HG03378 (cell line): Measurements from ENCODE around the gene GLIS1.

Source experiments
- ATAC-seq: cut with Tn5 transposase; IDR thresholded peaks from one replicate; pipeline ENCODE4 v1.9.1; 2021; ENCODE audit warnings: mild to moderate bottlenecking, moderate library complexity; ENCODE audit not compliant: unreplicated experiment

Gene GLIS1

GRCh38 chr1:53737648-53738204, 1.2 kb downstream of the GLIS1 start:
- no peak for ATAC-seq

DNA sequence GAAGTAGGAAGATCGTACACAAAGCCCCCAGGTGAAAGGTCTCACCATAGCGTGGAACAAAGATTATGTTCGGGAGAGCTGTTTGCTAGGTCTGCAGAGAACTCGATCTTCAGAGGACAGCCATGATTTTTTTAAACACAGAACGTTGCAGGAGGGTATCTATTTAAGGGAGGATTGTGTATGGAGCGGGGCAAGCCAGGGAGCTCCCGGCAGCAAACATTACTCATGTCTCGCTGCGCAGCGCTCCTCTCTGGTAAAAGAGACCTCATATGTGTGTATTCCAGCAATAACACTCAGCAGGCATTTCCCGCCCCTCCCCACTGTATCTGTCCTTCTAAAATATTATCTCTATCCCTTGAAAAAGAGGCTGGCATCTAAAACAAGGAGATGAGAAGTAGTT, 2.7 kb downstream of the GLIS1 start:
- ATAC-seq: no peak

GRCh38 chr1:53735681-53736080, 3.3 kb downstream of the GLIS1 start:
- ATAC-seq: no peak

DNA sequence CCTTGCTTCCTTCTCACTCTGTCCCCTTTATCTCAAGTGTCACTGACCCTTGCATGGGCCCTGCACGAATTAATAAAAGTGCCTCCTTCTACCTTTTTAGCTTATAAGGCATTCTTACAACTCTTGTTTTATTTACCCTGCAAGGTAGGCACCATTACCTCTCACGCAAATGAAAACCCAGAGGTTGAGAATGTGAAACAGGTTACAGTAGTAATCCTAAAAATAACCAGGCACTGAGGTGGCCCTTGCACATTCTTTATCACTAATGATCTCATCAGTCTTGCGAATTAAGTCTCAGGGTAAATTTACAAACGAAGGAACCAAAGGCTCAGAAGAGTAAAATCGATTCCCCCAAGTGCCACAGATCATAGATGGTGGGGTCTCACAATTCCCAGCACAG, 3.7 kb downstream of the GLIS1 start:
- no peak for ATAC-seq

DNA sequence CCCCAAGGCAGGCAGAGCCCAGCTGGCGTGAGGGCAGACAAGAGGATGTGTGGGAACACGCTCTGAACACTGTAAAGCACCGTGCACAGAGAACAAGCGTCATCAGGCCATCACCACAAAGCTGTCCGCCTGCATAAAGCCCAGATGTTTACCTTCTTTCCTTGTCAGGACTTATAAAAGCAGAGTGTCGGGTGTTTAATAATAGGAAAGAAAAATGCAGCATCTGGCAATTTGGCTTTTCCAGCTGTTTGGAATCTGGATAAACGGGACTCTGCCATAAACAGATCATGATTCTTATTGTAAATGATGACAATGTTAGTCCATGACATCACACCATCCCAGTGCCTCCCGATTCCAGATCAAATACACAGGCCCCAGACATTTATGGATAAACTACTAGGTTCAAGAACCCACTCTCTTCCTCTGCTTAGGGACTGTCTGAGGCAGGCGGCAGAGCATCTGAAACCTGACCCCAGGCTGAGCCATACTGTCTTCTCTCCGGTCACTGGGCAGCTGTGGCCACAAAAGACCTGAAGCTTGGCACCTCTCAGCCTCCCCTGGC, 4.2 kb downstream of the GLIS1 start:
- no peak for ATAC-seq

DNA sequence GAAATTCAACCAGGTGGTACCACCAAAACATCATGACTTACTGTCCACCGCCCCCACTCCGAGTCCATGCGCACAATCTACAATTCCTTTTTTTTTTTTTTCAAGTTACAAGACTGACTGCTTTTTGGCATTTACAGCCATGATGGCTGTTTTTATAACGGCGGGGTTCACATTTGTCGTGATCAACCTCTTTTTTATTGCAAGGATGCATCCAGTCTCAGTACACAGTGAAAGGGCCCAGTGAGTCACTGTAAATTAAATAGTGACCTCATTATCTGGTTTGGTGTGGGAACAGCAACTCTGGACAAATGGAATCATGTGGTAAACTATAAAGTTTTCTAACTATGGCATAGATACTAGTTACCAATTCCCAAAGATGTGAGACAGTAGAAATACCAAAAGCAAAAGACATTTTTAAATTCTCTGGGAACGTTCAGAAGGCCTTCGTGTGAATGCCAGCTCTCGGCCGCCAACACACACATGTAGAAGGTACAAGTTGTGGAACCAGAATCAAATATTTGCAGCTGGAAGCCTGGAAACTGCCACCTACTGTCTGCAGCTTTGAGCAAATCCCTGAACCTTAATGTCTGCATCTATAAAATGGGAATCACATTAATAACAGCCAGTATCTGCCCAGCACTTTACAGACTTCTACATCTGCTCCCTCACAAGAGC, 4.9 kb downstream of the GLIS1 start:
- no peak for ATAC-seq

DNA sequence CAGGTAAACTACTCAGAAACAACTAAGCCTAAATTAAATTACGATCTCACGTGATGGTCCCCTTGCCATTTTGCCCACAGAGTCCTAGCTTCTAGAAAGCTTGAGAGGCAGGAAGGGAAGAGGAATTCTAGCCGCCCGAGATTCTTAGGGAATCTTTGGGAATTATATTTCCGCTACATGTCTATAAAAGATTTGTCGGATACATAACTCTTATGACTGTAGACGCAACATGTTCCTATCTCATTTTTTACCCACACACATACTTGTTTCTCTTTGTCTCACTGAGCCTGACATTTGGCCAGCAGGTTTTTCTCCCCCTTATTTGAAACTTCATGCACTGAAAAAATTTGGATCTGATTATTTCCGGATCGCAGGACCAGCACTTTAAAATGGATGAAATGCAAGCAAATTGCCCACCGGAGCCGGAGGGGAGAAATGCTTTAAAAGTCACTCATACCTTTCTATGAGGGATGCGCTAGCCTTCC, 5.5 kb downstream of the GLIS1 start:
- ATAC-seq: no peak

GRCh38 chr1:53732912-53733317, 6.0 kb downstream of the GLIS1 start:
- no peak for ATAC-seq

- ATAC-seq: no peak
Measured at GRCh38 chr1:53732409-53732808, 6.6 kb downstream of the GLIS1 start.

GRCh38 chr1:53731779-53732305, 7.1 kb downstream of the GLIS1 start:
- no peak for ATAC-seq

DNA sequence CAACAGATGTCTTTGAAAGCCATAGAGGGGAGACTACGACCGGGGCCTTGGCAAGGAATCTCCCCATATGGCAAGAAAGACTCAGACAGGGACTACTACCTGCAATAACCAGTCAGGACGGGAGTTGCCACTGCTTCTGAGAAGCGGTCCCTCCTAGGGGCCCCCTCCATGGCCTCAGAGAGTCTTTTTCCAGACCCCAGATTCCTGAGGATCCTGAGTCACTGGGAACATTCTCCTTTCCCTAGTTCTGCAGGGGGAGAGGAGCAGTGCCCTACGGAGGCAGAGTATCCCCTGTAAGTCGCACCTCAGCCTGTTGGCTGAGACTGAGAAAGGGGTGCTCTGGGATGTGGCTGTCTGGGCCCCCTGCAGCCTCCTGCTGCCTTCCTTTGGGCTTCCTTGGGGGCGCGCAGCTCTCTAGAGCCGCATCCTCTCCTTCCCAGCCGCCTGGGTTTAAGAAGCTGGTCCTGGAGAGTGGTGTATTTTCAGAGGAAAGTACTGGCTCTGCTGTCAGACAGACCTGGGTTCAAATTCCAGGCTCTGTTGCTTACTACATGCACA, 7.8 kb downstream of the GLIS1 start:
- no peak for ATAC-seq

DNA sequence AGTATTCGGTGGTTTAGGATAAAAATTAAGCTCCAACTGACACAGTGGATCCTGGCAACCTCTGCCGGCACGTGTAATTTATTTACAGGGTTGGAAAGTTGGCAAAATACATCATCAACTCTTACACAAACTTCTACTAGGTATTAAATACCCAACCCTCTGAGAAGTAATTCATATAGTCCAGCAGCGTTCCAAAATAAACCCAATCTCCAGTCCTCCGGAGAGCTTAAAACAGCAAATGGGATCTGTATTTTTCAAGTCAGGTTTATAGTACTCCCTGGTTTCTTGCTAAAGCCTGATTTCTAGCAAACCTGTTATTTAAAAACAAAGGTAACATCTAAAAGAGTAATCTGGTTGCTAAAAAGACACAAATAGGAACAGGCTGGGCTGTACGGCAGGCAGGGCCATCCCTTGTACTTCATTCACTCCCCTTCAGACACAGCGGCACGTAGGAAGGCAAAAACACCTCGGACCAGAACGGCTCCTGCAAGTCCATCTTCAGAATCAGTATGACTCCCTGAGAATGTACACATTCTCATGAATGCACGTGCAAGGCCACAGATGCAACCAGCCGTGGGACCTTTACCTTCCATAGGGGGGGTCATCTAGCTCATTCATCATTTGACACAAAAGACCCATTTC, 8.6 kb downstream of the GLIS1 start:
- no peak for ATAC-seq

DNA sequence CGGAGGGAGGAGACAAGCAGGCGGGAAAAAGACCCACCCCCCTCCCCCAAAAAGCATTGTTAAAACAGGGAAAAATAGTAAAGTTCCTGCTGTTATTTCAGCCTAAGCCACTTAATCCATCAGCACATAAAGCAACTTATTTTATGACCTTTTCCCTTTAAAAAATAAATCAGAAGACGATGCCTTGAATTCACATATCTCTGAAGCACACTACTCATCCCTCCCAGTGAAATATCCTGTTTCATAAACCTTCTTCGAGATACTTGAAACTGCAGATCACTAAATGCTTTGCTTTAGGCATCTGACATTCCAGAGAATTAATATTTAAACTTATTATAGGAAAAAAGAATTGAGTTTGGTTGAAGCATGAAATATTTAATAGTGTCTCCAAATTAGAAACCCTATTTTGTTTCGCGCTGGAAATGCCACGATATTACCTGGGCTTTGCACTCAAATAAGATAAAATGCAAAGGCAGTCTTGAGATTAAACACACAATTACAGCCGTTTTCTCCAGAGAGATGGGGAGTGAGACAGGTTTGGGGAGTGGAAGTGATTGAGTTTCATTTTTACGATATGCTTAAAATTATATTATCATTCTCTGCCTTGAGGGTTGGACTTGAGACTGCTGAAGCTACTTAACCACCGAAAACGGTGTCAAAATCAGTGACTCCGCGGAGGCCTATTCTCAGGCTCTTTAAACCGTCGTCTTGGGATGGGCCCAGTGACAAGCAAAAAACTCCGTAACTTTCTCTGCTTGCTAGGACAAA, 9.3 kb downstream of the GLIS1 start:
- ATAC-seq: no peak

GRCh38 chr1:53728702-53729455, 10.1 kb downstream of the GLIS1 start:
- no peak for ATAC-seq

DNA sequence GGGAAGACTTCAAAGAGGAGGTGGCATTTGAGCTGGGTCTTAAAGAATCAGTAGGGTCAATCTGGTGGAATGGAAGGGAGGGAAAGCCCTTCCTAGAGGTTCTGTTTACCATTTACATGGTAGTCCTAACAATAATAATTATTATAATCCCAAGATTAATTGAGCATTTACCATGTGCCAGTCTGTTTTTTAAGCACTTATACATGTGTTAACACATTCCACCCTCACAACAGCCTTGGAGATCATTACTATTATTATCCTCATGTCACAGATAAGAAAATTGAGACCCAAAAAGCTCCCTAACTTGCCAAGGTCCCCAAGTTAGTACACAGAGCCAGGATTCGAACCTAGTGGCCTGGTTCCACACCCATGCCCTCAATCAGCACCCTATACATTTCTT, 10.8 kb downstream of the GLIS1 start:
- ATAC-seq: no peak

GRCh38 chr1:53727461-53728092, 11.4 kb downstream of the GLIS1 start:
- ATAC-seq: no peak

- ATAC-seq: no peak
Measured at GRCh38 chr1:53726009-53726600, 12.9 kb downstream of the GLIS1 start.

DNA sequence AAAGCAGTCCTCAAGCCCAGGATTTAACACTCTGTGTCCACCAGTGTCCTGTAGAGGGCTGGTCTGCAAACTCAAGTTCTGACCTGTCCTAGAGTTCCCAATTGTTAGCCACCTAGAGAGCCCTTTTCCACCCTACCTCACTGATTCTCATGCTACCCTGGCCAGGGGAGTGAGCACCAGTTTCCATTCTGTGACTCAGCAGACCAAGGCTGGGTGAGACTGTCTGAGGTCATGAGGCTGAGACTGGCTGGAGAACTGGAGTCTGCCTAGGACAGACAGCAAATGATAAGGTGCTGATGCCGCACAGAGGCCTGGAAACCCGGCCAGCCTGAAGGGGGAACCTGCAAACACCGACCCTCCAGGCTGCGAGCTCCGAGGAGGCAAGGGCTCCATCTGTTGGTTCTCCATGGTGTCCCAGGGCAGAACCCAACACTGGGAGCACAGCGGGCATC, 13.7 kb downstream of the GLIS1 start:
- ATAC-seq: no peak

- no peak for ATAC-seq
Measured at GRCh38 chr1:53722025-53722424, 16.9 kb downstream of the GLIS1 start.
